Measurements from ENCODE around the gene NR2F1.

GRCh38 chr5:93611273-93611975 lies 28.4 kb downstream of the NR2F1 start:
- TF ChIP-seq TAF1 (IDR thresholded peaks at IDR 0.05; ENCODE audit: borderline replicate concordance, low read depth, low read length) (no peak), POLR2A (IDR thresholded peaks at IDR 0.05; ENCODE audit: low read depth, low read length) (no peak), POLR2AphosphoS5 (IDR thresholded peaks at IDR 0.05; ENCODE audit: low read depth, low read length) (no peak)

Measured in GM12892 (cell line).